NT2/D1 (cell line): ENCODE results near the gene NKAIN2.

Experiments used
- SUZ12 ChIP-seq: IDR thresholded peaks from 2 replicates; pipeline ENCODE4 v1.6.1; 2011; ENCODE audit not compliant: insufficient read length, insufficient read depth; ENCODE audit errors: extremely low read depth
- YY1 ChIP-seq: IDR thresholded peaks from 2 replicates; pipeline ENCODE4 v1.6.1; 2011; ENCODE audit not compliant: insufficient read length, insufficient read depth
- ZNF274 ChIP-seq: IDR thresholded peaks from 2 replicates; pipeline ENCODE4 v1.6.1; 2011; ENCODE audit warnings: mild to moderate bottlenecking, low read depth, low read length

DNA sequence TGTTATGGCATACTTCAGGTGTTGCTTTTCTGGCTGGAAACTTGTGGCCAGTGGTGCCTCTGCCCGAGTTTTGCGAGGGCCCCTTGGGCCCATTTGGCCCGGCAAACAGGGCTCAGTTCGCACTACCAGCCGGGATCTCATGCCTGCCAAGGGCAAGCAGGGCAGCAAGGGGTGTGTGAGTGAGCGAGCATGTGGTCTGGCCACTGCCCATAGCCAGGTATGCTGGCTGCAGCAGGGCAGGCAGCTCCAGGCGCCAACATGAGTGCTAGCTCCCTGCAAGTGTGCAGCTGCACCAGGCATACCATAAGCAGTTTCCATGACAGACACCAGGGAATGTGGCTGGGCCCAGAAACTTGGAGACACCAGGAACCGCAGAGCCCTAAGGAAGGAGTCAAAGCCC, 389.5 kb downstream of the NKAIN2 start:
- TF ChIP-seq YY1: no peak
- TF ChIP-seq SUZ12: no peak
- no peak for TF ChIP-seq ZNF274
